GM21786 (cell line): Measurements from ENCODE around the gene SUGCT.

ENCODE experiments used
- ATAC-seq: cut with Tn5 transposase; IDR thresholded peaks from one replicate; pipeline ENCODE4 v1.9.1; 2021; ENCODE audit not compliant: unreplicated experiment

The SUGCT gene

GRCh38 chr7:40843338-40843985, 708.7 kb downstream of the SUGCT start:
- ATAC-seq: no peak

- no peak for ATAC-seq
Observed at GRCh38 chr7:40845943-40846342, 711.1 kb downstream of the SUGCT start.

GRCh38 chr7:40847921-40848320, 713.1 kb downstream of the SUGCT start:
- ATAC-seq: no peak

GRCh38 chr7:40848541-40849221, 713.9 kb downstream of the SUGCT start:
- ATAC-seq: no peak

GRCh38 chr7:40850017-40850416, 715.2 kb downstream of the SUGCT start:
- ATAC-seq: no peak

GRCh38 chr7:40851001-40851400, 716.2 kb downstream of the SUGCT start:
- no peak for ATAC-seq

- ATAC-seq: no peak
Observed at GRCh38 chr7:40859076-40859475, 724.3 kb downstream of the SUGCT start.

GRCh38 chr7:40859965-40860543, 725.2 kb downstream of the SUGCT start:
- no peak for ATAC-seq

GRCh38 chr7:40865441-40866233, 730.8 kb downstream of the SUGCT start:
- no peak for ATAC-seq

GRCh38 chr7:40866601-40867000, 731.8 kb downstream of the SUGCT start:
- no peak for ATAC-seq

GRCh38 chr7:40870108-40870507, 735.3 kb downstream of the SUGCT start:
- no peak for ATAC-seq

- no peak for ATAC-seq
Observed at GRCh38 chr7:40873248-40873647, 738.4 kb downstream of the SUGCT start.

GRCh38 chr7:40874756-40875155, 740.0 kb downstream of the SUGCT start:
- ATAC-seq: no peak

- no peak for ATAC-seq
Observed at GRCh38 chr7:40876601-40877000, 741.8 kb downstream of the SUGCT start.

- no peak for ATAC-seq
Observed at GRCh38 chr7:40879941-40880543, 745.2 kb downstream of the SUGCT start.

GRCh38 chr7:40880581-40880980, 745.8 kb downstream of the SUGCT start:
- no peak for ATAC-seq

GRCh38 chr7:40881405-40881926, 746.7 kb downstream of the SUGCT start:
- ATAC-seq: no peak

- ATAC-seq: no peak
Observed at GRCh38 chr7:40882071-40882658, 747.4 kb downstream of the SUGCT start.

- no peak for ATAC-seq
Observed at GRCh38 chr7:40883826-40884225, 749.0 kb downstream of the SUGCT start.

GRCh38 chr7:40884241-40884640, 749.4 kb downstream of the SUGCT start:
- ATAC-seq: no peak

- ATAC-seq: no peak
Observed at GRCh38 chr7:40885503-40885902, 750.7 kb downstream of the SUGCT start.
